Common myeloid progenitor, CD34-positive (primary cell): ENCODE results near the gene APOB.

Experiments used
- CTCF ChIA-PET: fragments of 350-600 bp; sonication (Branson Sonifier 250); formaldehyde crosslinking; loops from one replicate; lab custom pipeline; 2021; ENCODE audit warnings: antibody characterized with exemption; lab: Charles Lee
- POLR2A ChIA-PET: fragments of 350-600 bp; sonication (Branson Sonifier 250); formaldehyde crosslinking; loops from one replicate; lab custom pipeline; 2021; ENCODE audit warnings: antibody characterized with exemption; lab: Charles Lee
- DNase-seq, 3 donors: peaks; one replicate each; pipeline versions ENCODE4 v3.0.0 to v3.0.0-alpha.2; 2013
- H3K27ac ChIP-seq, 2 experiments: 1 replicate in 1 of 2; 2 replicates in 1 of 2; pipeline ENCODE4 v1.7.0; 2013; ENCODE audit warnings: inconsistent platforms in 2 of 2, low read length in 2 of 2, mild to moderate bottlenecking in 2 of 2, low read depth in 1 of 2, moderate library complexity in 1 of 2; ENCODE audit not compliant: severe bottlenecking in 2 of 2, insufficient read depth in 1 of 2, poor library complexity in 1 of 2
- H3K27me3 ChIP-seq, 5 experiments: replicated peaks in 2 of 5; 1 replicate in 3 of 5; 2 replicates in 2 of 5; pipeline versions ENCODE4 v1.6.1 to v1.7.0; 2013; ENCODE audit warnings: low read length in 4 of 5, mild to moderate bottlenecking in 2 of 5, moderate library complexity in 2 of 5, inconsistent platforms in 1 of 5; ENCODE audit not compliant: insufficient read depth in 5 of 5, control insufficient read depth in 4 of 5
- H3K36me3 ChIP-seq, 4 experiments: 1 replicate in 2 of 4; 2 replicates in 2 of 4; pipeline versions ENCODE4 v1.6.1 to v1.7.0; 2013; ENCODE audit warnings: low read length in 3 of 4, control low read depth in 1 of 4, mild to moderate bottlenecking in 1 of 4; ENCODE audit not compliant: control insufficient read depth in 4 of 4, insufficient read depth in 4 of 4
- H3K4me1 ChIP-seq, 4 experiments: 1 replicate in 3 of 4; 2 replicates in 1 of 4; pipeline versions ENCODE4 v1.6.1 to v1.7.1; 2013; ENCODE audit warnings: low read length in 3 of 4, mild to moderate bottlenecking in 3 of 4, control low read depth in 1 of 4, inconsistent platforms in 1 of 4, moderate library complexity in 1 of 4; ENCODE audit not compliant: control insufficient read depth in 4 of 4, insufficient read depth in 4 of 4; ENCODE audit errors: control extremely low read depth in 1 of 4
- H3K4me3 ChIP-seq, 7 experiments: 1 replicate in 4 of 7; 2 replicates in 3 of 7; pipeline versions ENCODE4 v1.5.1 to v1.7.0; 2013; ENCODE audit warnings: mild to moderate bottlenecking in 7 of 7, low read length in 6 of 7, moderate library complexity in 6 of 7, inconsistent platforms in 2 of 7, low read depth in 2 of 7, control low read depth in 1 of 7; ENCODE audit not compliant: insufficient read depth in 4 of 7, control insufficient read depth in 1 of 7; ENCODE audit errors: extremely low read depth in 1 of 7
- H3K9me3 ChIP-seq, 5 experiments: 1 replicate in 4 of 5; 2 replicates in 1 of 5; pipeline versions ENCODE4 v1.6.1 to v1.7.1; 2013; ENCODE audit warnings: low read length in 4 of 5, mild to moderate bottlenecking in 2 of 5, inconsistent platforms in 1 of 5, low read depth in 1 of 5, moderate library complexity in 1 of 5; ENCODE audit not compliant: control insufficient read depth in 4 of 5, insufficient read depth in 2 of 5; ENCODE audit errors: control extremely low read depth in 1 of 5
- WGBS: methylation state at CpG from one replicate; pipeline ENCODE4 v1.1.5; 2013; ENCODE audit not compliant: insufficient coverage; 5-methylcytosine and 5-hydroxymethylcytosine counted together

Gene APOB

GRCh38 chr2:21014364-21015280, 29.3 kb downstream of the APOB start:
- H3K4me3 ChIP-seq = no peak overlapping the region
- H3K36me3 ChIP-seq = no peaks in the 10 kb centered on the region
- H3K9me3 ChIP-seq = no peaks in the 10 kb centered on the region
- no peak overlapping the region for H3K27ac ChIP-seq
- CTCF ChIA-PET = interaction anchor here (1.0 kb wide), 1 partner anchor 10 kb away, joined by 3 read pairs; no protein-coding TSS in a partner anchor
- 90% methylated on average over 1 of the region's 6 CpGs for WGBS
- DNase-seq = no peak
- peaks cover 0 to 3% (median 0%) of the 10 kb centered on the region in 5 experiments for H3K27me3 ChIP-seq
- POLR2A ChIA-PET = interaction anchor here (0.6 kb wide), 1 partner anchor 104 kb away, joined by 3 read pairs; no protein-coding TSS in a partner anchor
- H3K4me1 ChIP-seq = no peaks in the 10 kb centered on the region

DNA sequence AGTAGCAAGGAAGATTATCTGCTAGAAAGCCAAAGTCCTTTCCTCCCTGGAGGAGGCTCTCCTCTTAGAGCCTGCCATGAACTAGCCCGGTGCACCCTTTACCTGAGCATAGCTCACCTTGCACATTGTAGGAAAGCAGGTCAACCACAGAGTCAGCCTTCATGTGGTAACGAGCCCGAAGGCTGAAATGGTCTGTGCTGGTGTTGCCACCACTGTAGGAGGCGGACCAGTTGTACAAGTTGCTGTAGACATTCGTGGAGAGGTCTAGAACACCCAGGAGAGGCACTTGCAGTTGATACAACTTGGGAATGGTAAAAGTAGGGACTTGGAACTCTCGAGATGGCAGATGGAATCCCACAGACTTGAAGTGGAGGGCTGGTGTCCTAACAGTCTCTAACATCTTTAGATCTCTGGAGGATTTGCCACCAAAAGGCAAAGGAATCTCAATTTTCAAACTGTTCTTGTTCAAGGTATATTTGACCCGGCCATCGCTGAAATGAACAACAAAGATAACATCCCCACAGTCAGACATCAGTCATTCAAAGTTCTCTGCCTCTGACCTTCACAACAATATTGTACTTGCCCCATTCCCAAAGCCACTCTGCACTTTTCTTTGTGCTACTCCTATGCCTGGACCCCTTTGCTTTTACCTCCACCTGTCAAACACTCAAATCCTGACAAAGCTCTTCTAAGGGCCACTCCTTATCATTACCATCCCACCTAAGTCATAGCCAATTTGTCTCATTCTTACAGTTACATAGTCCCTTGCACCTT, 30.6 kb downstream of the APOB start:
- 97% methylated on average over 8 of the region's 8 CpGs for WGBS
- ChIA-PET CTCF (no interaction called here), POLR2A (no interaction called here)
- peaks cover 0 to 3% (median 0%) of the 10 kb centered on the region in 5 experiments for H3K27me3 ChIP-seq
- no peaks in the 10 kb centered on the region for H3K9me3 ChIP-seq
- no peaks in the 10 kb centered on the region for H3K36me3 ChIP-seq
- no peak overlapping the region for H3K27ac ChIP-seq
- no peak overlapping the region for H3K4me3 ChIP-seq
- H3K4me1 ChIP-seq = no peaks in the 10 kb centered on the region
- DNase-seq = no peak

- WGBS = 100% methylated on average over 3 of the region's 3 CpGs
- CTCF ChIA-PET = no interaction called here
- Histone ChIP-seq H3K4me3 (no peak overlapping the region), H3K9me3 (no peaks in the 10 kb centered on the region), H3K4me1 (no peaks in the 10 kb centered on the region), H3K36me3 (no peaks in the 10 kb centered on the region), H3K27me3 (peaks cover 0 to 3% (median 0%) of the 10 kb centered on the region in 5 experiments), H3K27ac (no peak overlapping the region)
- DNase-seq = no peak
- POLR2A ChIA-PET = no interaction called here
Observed at GRCh38 chr2:21012557-21012937, 31.3 kb downstream of the APOB start.

GRCh38 chr2:21011876-21012556, 31.9 kb downstream of the APOB start:
- Histone ChIP-seq H3K36me3 (no peaks in the 10 kb centered on the region), H3K27me3 (peaks cover 0 to 3% (median 0%) of the 10 kb centered on the region in 5 experiments), H3K27ac (no peak overlapping the region), H3K4me1 (no peaks in the 10 kb centered on the region), H3K4me3 (no peak overlapping the region), H3K9me3 (no peaks in the 10 kb centered on the region)
- WGBS = 100% methylated on average over 7 of the region's 8 CpGs
- ChIA-PET CTCF (interaction anchor here (0.9 kb wide), 1 partner anchor 13 kb away, joined by 3 read pairs; no protein-coding TSS in a partner anchor), POLR2A (no interaction called here)
- DNase-seq = no peak

DNA sequence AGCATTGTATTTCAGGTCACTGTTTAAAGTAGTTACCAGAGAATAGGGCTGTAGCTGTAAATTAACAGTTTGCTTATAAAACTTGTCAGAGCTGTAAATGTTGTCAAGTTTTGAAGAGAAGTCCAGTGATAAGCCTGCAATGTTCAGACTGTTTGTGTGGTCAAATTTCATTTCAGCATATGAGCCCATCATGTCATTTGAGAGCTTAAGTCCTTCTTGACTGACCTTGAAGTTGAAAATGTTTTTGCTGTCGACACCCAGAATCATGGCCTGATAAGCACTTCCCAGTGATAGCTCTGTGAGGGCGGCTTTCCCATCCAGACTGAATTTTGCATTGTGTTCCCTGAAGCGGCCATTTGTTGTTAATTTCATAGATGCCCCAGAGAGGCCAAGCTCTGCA, 32.4 kb downstream of the APOB start:
- CTCF ChIA-PET = interaction anchor here (0.9 kb wide), 1 partner anchor 13 kb away, joined by 3 read pairs; no protein-coding TSS in a partner anchor
- POLR2A ChIA-PET = no interaction called here

DNA sequence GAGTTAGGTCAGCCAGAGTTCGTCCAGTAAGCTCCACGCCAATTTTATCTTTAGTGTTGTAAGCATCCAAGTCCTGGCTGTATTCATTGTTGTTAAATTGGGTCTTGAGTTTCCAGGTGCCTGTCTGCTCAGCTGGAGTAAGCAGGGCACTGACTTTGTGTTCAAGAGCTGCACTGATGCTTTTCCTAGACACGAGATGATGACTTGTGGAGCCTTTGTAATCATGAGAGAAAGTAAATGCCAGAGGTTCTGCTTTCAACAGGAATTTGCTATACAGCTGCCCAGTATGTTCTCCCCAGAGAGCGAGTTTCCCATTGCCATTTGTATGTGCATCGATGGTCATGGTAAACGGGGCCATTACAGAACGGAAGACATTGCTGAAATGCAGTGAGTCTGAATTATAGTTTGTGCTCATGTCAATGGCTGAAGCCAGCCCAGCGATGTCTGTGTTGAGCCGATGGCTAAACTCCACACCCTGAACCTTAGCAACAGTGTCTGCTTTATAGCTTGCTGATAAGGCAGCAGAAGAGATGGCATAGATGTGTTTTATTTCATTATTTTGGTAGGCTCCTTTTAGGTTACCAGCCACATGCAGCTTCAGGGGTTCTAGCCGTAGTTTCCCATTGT, 32.9 kb downstream of the APOB start:
- Histone ChIP-seq H3K27me3 (peaks cover 0 to 5% (median 0%) of the 10 kb centered on the region in 5 experiments), H3K36me3 (no peaks in the 10 kb centered on the region), H3K4me1 (no peaks in the 10 kb centered on the region), H3K4me3 (no peak overlapping the region), H3K27ac (no peak overlapping the region), H3K9me3 (no peaks in the 10 kb centered on the region)
- CTCF ChIA-PET = interaction anchor here (0.9 kb wide), 1 partner anchor 12 kb away, joined by 3 read pairs; no protein-coding TSS in a partner anchor
- WGBS = 96% methylated on average over 7 of the region's 10 CpGs
- no peak for DNase-seq
- POLR2A ChIA-PET = no interaction called here

More for the DNA sequence above, 32.4 kb downstream of the APOB start:
- Histone ChIP-seq H3K4me1 (no peaks in the 10 kb centered on the region), H3K36me3 (no peaks in the 10 kb centered on the region), H3K27me3 (peaks cover 0 to 5% (median 0%) of the 10 kb centered on the region in 5 experiments), H3K27ac (no peak overlapping the region), H3K9me3 (no peaks in the 10 kb centered on the region), H3K4me3 (no peak overlapping the region)
- no peak for DNase-seq
- WGBS = 95% methylated on average over 3 of the region's 3 CpGs
